Activated naive CD4-positive, alpha-beta T cell treated with anti-CD3 and anti-CD28 coated beads, Interleukin-2, amount 50 U/mL, for 24 hours (primary cell): ENCODE measurements around the gene USP14.

Experiments
- H3K27ac Mint-ChIP-seq: one replicate; pipeline ENCODE4 v1.8.0; 2021; ENCODE audit warnings: mild to moderate bottlenecking, mixed read lengths
- H3K27me3 Mint-ChIP-seq: one replicate; pipeline ENCODE4 v1.8.0; 2021; ENCODE audit warnings: mixed read lengths
- H3K36me3 Mint-ChIP-seq: one replicate; pipeline ENCODE4 v1.8.0; 2021; ENCODE audit warnings: mixed read lengths
- H3K4me1 Mint-ChIP-seq: one replicate; pipeline ENCODE4 v1.8.0; 2021; ENCODE audit warnings: mixed read lengths
- H3K4me3 Mint-ChIP-seq: one replicate; pipeline ENCODE4 v1.8.0; 2021; ENCODE audit warnings: mild to moderate bottlenecking, mixed read lengths
- H3K9me3 Mint-ChIP-seq: one replicate; pipeline ENCODE4 v1.8.0; 2021; ENCODE audit warnings: mixed read lengths

USP14 gene

DNA sequence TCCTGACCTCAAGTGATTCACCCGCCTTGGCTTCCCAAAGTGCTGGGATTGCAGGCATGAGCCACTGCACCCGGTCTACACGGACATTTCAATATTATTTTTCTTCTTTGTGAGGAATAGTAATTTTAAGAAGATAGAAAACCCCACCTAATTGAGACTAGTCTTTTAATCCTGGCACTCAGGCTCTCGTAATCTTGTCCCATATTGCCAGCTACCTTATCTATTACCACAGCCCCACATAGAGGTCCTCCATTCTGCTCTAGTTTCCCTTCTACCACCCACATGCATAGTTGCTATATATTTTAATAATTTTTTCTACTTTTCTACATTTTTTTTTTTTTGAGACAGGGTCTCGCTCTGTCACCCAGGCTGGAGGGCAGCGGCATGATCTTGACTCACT, 9.5 kb upstream of the USP14 start:
- H3K4me3 Mint-ChIP-seq = no peak overlapping the region
- no peaks in the 10 kb centered on the region for H3K4me1 Mint-ChIP-seq
- H3K36me3 Mint-ChIP-seq = no peaks in the 10 kb centered on the region
- no peaks in the 10 kb centered on the region for H3K9me3 Mint-ChIP-seq
- peaks cover 2% of the 10 kb centered on the region for H3K27me3 Mint-ChIP-seq
- H3K27ac Mint-ChIP-seq = no peak overlapping the region

DNA sequence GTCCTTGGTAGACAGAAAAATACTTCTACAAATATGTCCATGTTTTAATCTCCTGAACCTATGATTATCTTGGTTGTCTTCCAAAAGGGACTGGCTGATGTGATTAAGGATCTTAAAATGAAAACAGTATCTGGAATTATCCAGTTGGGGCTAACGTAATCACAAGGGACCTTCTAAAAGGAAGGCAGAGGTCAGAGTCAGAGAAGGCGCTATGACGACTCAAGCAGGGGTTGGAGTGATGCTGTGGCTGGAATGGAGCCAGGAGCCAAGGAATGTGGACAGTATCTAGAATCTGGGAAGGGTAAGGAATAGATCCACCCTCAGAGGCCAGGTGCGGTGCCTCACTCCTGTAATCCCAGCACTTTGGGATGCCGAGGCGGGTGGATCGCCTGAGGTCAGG, 4.2 kb upstream of the USP14 start:
- Mint-ChIP-seq H3K27me3 (peaks cover 2% of the 10 kb centered on the region), H3K36me3 (no peaks in the 10 kb centered on the region), H3K27ac (no peak overlapping the region), H3K4me3 (no peak overlapping the region), H3K9me3 (no peaks in the 10 kb centered on the region), H3K4me1 (peaks cover 7% of the 10 kb centered on the region)

DNA sequence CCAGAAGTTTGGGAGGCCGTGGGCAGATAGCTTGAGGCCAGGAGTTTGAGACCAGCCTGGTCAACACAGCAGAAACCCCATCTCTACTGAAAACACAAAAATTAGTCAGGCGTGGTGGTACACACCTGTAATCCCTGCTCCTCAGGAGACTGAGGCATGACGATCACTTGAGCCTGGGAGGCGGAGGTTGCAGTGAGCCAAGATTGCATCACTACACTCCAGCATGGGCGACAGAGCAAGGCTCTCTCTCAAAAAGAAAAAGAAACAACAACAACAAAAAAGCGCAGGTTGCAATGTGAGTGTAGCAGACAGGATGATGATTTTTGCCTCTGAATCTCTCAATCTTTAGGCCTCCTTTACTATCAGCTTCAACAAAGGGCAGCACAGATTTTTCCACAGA, 2.7 kb upstream of the USP14 start:
- H3K36me3 Mint-ChIP-seq = peaks cover 2% of the 10 kb centered on the region
- H3K4me1 Mint-ChIP-seq = peaks cover 22% of the 10 kb centered on the region
- no peaks in the 10 kb centered on the region for H3K27me3 Mint-ChIP-seq
- no peak overlapping the region for H3K4me3 Mint-ChIP-seq
- H3K9me3 Mint-ChIP-seq = no peaks in the 10 kb centered on the region
- no peak overlapping the region for H3K27ac Mint-ChIP-seq

DNA sequence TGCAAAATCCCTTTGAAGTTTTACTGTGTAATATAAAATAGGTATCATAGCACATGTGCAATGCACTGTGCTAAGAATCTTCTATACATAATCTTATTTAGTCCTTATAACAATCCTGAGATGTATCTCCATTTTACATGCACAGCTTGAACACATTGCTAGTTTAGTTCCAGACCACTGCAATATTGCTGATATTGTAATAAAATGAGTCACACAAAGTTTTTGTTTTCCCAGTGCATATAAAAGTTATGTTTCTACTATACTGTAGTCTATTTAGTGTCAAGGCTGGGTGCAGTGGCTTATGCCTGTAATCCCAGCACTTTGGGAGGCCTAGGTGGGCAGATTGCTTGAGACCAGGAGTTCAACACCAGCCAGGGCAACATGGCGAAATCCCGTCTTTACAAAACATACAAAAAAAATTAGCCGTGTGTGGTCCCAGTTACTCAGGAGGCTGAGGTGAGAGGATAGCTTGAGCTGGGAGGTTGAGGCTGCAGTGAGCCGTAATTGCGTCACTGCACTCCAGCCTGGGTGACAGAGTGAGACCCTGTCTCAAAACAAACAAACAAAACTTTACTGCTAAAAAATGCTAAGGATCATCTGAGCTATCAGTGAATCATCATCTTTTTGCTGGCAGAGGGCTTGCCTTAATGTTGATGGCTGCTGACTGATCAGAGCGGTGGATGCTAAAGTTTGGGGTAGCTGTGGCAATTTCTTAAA, 1.7 kb upstream of the USP14 start:
- Mint-ChIP-seq H3K9me3 (no peaks in the 10 kb centered on the region), H3K4me1 (peaks cover 31% of the 10 kb centered on the region), H3K27me3 (no peaks in the 10 kb centered on the region), H3K4me3 (peak overlapping the region; percentile 11), H3K36me3 (peaks cover 4% of the 10 kb centered on the region), H3K27ac (no peak overlapping the region)

DNA sequence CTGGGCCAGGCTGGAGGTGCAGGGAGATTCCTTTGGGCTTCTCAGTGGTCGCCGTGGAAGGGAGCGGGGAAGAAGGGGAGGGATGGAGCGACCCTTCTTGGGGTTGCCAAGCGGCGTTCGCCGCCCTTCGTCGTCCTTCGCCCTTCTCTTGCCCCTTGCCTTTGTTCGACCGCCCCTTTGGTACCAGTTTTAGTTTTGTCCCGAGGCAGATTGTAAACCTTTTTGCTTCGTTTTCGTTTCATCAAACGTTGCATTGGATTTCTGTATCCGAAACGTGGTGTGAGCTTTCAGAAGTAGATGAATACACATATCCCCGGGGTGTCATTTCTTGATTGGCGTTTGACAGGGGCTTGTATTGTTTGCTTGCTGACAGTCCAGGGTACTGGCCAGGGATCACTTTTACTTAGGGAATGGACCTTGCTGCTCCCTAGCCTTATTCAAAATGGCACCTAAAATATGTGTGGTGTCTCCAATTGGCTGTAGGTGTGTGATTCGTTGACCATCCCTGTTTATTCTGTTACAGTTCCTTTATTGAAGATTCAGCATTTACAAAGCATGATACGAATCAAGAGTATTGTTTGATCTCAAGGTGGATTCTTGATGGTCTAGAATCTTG, 788 bp downstream of the USP14 start:
- Mint-ChIP-seq H3K4me1 (peaks cover 47% of the 10 kb centered on the region), H3K27me3 (no peaks in the 10 kb centered on the region), H3K4me3 (peak overlapping the region; percentile 97), H3K9me3 (no peaks in the 10 kb centered on the region), H3K27ac (peak overlapping the region; percentile 98), H3K36me3 (peaks cover 12% of the 10 kb centered on the region)

DNA sequence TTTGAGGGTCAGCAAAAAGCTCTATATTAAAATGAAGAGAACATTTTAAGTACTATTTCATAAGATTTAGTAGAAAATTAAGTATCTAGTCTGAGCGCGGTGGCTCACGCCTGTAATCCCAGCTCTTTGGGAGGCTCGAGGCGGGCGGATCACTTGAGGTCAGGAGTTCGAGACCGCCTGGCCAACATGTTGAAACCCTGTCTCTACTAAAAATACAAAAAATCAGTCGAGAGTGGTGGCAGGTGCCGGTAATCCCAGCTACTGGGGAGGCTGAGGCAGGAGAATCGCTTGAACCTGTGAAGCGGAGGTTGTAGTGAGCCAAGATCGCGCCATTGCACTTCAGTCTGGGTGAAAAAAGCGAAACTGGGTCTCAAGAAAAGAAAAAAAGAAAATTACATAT, 1.6 kb downstream of the USP14 start:
- Mint-ChIP-seq H3K9me3 (no peaks in the 10 kb centered on the region), H3K27ac (peak overlapping the region; percentile 98), H3K36me3 (peaks cover 13% of the 10 kb centered on the region), H3K4me3 (peak overlapping the region; percentile 97), H3K27me3 (no peaks in the 10 kb centered on the region), H3K4me1 (peaks cover 48% of the 10 kb centered on the region)

DNA sequence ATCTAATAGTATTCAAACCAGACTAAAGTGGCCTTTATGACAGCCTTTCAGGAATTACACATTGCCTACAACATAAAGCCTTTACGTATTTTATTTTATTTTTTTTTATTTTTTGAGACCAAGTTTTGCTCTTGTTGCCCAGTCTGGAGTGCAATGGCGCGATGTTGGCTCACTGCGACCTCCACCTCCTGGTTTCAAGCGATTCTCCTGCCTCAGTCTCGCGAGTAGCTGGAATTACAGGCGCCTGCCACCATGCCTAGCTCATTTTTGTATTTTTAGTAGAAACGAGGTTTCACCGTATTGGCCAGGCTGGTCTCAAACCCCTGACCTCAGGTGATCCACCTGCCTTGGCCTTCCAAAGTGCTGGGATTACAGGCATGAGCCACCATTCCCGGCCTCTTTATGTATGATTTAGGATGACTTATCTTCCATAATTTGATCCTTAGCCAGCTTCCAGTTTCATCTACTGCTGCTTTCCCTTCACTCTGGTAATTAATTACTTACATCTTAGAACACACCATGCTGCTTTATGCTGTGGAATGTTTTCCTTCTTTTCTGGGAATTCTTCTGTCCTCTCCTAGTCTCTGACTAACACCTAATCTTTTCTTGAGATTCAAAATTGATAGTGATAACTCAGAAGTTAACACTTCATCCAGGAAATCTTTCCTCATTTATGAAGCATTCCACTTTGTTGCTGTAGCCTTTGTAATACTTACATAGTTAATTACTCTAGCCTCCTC, 2.6 kb downstream of the USP14 start:
- peaks cover 48% of the 10 kb centered on the region for H3K4me1 Mint-ChIP-seq
- H3K36me3 Mint-ChIP-seq = peaks cover 15% of the 10 kb centered on the region
- H3K27ac Mint-ChIP-seq = peak overlapping the region; percentile 59

DNA sequence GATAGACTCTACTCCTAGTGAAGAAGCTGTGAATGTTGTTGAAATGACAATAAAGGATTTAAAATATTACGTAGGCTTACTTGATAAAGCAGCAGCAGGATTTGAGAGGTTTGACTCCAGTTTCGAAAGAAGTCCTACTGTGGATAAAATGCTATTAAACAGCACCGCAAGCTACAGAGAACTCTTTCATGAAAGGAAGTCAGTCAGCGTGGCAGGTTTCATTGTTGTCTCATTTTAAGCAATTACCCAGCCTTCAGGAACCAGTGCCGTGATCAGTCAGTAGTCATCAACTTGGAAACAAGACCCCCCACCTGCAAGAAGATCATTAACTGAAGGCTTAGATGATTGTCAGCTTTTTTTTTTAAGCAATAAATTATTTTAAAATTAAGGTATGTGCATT, 14.0 kb downstream of the USP14 start:
- Mint-ChIP-seq H3K9me3 (no peaks in the 10 kb centered on the region), H3K27ac (no peak overlapping the region), H3K4me1 (peaks cover 29% of the 10 kb centered on the region), H3K36me3 (peaks cover 21% of the 10 kb centered on the region), H3K4me3 (no peak overlapping the region), H3K27me3 (no peaks in the 10 kb centered on the region)

More for the DNA sequence above, 2.6 kb downstream of the USP14 start:
- H3K27me3 Mint-ChIP-seq = no peaks in the 10 kb centered on the region
- no peaks in the 10 kb centered on the region for H3K9me3 Mint-ChIP-seq
- H3K4me3 Mint-ChIP-seq = peak overlapping the region; percentile 97

DNA sequence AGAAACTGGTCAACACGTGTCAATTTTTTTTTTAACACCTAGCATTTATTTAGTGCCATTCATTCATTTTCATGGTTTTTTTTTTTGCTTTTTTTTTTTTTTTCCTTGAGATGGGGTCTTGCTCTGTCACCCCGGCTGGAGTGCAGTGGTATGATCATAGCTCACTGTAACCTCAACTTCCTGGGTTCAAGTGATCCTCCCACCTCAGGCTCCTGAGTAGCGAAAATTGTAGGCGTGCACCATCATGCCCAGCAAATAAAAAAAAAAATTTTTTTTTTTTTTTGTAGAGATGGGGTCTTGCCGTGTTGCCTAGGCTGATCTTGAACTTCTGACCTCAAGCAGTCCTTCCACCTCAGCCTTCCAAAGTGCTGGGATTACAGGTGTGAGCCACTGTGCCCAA, 21.1 kb downstream of the USP14 start:
- Mint-ChIP-seq H3K4me3 (no peak overlapping the region), H3K4me1 (peaks cover 61% of the 10 kb centered on the region), H3K36me3 (peaks cover 7% of the 10 kb centered on the region), H3K9me3 (no peaks in the 10 kb centered on the region), H3K27me3 (no peaks in the 10 kb centered on the region), H3K27ac (no peak overlapping the region)

DNA sequence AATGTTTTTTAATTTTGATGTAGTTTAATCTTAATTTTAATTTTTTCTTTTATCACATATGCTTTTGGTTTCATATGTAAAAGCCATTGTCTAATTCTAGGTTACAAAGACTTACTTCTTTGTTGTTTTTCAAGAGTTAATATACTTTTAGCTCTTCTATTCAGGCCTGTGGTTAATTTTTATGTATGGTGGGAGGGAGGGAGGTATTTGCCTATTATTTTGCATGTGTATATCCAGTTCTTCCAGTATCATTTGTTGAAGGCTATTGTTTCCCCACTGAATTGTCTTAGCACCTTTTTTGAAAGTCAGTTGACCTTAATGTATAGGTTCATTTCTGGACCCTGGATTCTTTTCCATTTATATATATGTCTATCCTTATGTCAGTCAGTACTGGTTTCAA, 23.4 kb downstream of the USP14 start:
- no peaks in the 10 kb centered on the region for H3K27me3 Mint-ChIP-seq
- no peak overlapping the region for H3K4me3 Mint-ChIP-seq
- H3K4me1 Mint-ChIP-seq = peaks cover 48% of the 10 kb centered on the region
- peaks cover 7% of the 10 kb centered on the region for H3K36me3 Mint-ChIP-seq
- no peaks in the 10 kb centered on the region for H3K9me3 Mint-ChIP-seq
- no peak overlapping the region for H3K27ac Mint-ChIP-seq

DNA sequence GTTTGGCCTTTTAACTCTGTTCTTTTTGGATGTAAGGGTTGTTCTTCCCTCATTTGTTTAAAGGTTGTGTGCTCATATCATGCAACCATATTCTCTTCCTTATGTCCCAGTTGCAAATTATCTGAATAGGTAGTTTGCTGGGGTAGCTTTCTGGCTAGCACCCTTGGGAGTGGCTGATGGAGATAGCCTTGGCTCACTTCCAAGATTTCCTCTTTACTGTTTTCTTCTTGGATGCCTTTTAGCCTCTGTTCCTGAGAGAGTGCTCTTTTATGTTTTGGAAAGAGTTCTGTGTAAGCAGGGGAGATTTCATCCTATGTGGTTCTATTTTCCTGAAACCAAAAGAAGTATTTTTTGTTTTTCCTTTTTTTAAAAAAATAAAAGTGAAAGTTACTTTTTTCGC, 25.4 kb downstream of the USP14 start:
- no peaks in the 10 kb centered on the region for H3K27me3 Mint-ChIP-seq
- H3K36me3 Mint-ChIP-seq = peaks cover 13% of the 10 kb centered on the region
- H3K9me3 Mint-ChIP-seq = no peaks in the 10 kb centered on the region
- no peak overlapping the region for H3K4me3 Mint-ChIP-seq
- H3K27ac Mint-ChIP-seq = no peak overlapping the region
- H3K4me1 Mint-ChIP-seq = peaks cover 44% of the 10 kb centered on the region

DNA sequence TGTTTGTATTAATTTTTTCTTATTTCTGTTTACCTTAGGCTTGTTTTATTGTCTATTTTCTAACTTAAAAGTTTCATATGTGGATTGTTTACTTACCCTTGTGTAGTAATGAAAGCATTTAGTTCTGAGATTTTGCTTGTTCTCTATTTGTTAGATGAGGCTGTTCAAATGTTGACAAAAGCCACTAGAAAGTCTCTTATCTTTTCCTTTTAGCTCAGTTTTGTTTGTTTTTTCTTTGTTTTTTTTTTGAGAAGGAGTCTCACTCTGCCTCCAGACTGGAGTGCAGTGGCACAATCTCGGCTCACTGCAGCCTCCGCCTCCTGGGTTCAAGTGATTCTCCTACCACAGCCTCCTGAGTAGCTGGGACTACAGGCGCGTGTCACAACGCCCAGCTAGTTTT, 30.9 kb downstream of the USP14 start:
- H3K27me3 Mint-ChIP-seq = no peaks in the 10 kb centered on the region
- peaks cover 48% of the 10 kb centered on the region for H3K4me1 Mint-ChIP-seq
- peaks cover 21% of the 10 kb centered on the region for H3K36me3 Mint-ChIP-seq
- H3K9me3 Mint-ChIP-seq = no peaks in the 10 kb centered on the region
- no peak overlapping the region for H3K27ac Mint-ChIP-seq
- H3K4me3 Mint-ChIP-seq = no peak overlapping the region

DNA sequence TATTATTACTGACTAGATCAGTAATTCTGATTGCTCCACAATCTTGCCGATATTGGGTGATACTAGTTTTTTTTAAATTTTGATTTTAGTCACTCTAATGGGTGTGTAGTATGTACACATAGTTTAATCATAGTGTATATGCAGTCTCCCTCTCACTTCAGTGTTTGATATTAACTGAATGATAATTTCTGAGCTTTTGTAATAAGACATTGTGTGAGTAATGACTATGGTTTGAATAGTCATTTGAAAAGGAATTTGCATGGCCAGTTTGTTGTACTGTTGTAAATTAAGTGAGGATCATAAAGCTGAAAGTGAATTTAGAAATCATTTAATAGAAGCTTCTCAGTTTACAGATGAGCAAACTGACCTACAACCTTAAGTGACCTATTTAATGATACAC, 33.4 kb downstream of the USP14 start:
- peaks cover 26% of the 10 kb centered on the region for H3K36me3 Mint-ChIP-seq
- no peak overlapping the region for H3K27ac Mint-ChIP-seq
- no peaks in the 10 kb centered on the region for H3K27me3 Mint-ChIP-seq
- H3K9me3 Mint-ChIP-seq = no peaks in the 10 kb centered on the region
- no peak overlapping the region for H3K4me3 Mint-ChIP-seq
- H3K4me1 Mint-ChIP-seq = peaks cover 46% of the 10 kb centered on the region

DNA sequence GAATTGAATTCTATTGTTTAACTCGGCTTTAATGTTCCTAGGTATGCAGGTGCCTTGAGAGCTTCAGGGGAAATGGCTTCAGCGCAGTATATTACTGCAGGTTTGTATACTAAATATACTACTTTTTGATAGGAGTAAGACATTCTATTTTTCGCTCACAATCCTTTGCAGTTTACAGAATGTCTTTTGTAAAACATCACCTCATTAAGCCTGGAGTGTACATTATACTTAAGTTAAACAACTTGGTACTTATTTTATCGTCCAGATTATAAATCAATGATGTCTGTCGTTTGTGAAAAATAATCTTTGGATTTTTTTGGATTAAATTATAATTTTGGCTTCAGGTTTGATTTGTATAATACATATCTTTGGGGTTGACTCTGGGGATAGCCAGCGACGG, 34.4 kb downstream of the USP14 start:
- H3K36me3 Mint-ChIP-seq = peaks cover 25% of the 10 kb centered on the region
- no peak overlapping the region for H3K27ac Mint-ChIP-seq
- no peaks in the 10 kb centered on the region for H3K27me3 Mint-ChIP-seq
- no peaks in the 10 kb centered on the region for H3K9me3 Mint-ChIP-seq
- no peak overlapping the region for H3K4me3 Mint-ChIP-seq
- H3K4me1 Mint-ChIP-seq = peaks cover 41% of the 10 kb centered on the region

DNA sequence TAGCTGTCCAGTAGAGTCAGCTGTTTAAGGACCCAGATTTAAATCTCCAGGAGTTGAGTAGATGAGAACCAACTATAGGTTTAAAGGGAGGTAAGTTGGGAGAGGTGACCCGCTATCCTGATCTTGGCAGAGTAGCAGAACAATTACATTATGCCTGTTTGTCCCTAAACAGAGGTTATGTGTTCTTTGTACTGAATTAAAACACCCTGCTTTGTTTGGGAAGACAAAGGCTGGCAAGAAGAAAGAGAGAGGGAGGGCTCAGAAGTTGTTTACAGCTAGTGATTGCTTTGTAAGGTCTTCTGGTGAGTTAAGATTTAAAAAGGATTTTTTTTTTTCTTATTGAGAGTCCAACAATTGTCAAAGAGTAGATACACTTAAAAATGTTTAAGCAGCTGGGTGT, 37.3 kb downstream of the USP14 start:
- Mint-ChIP-seq H3K9me3 (no peaks in the 10 kb centered on the region), H3K27me3 (no peaks in the 10 kb centered on the region), H3K4me1 (peaks cover 22% of the 10 kb centered on the region), H3K4me3 (no peak overlapping the region), H3K27ac (no peak overlapping the region), H3K36me3 (peaks cover 22% of the 10 kb centered on the region)

DNA sequence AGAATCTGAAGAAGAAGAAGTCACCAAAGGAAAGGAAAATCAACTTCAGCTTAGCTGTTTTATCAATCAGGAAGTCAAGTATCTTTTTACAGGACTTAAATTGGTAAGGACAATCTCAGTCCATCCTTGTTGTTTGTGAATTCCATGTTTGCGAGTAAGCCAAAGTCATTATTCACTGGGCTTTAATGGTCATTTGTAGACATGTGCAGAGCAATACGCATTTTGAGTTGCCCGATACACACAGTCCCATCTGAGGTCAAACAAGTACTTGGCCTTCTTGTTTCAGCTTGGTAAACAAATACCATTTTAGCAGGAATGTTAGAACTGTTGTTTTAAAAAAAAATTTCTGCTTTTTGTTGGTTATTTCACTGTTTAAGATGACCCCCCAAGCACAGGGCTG, 40.9 kb downstream of the USP14 start:
- Mint-ChIP-seq H3K9me3 (no peaks in the 10 kb centered on the region), H3K4me3 (no peak overlapping the region), H3K4me1 (peaks cover 7% of the 10 kb centered on the region), H3K36me3 (peaks cover 21% of the 10 kb centered on the region), H3K27ac (no peak overlapping the region), H3K27me3 (no peaks in the 10 kb centered on the region)
